Loucy (cell line): Measurements from ENCODE around the gene TRAF3IP1.

Source experiments
- CTCF ChIP-seq: fragments of 200-600 bp; sonication (generic); conservative IDR thresholded peaks from 2 replicates; pipeline ENCODE4 v1.5.1; 2014; ENCODE audit warnings: mild to moderate bottlenecking, antibody characterized with exemption, low read length
- EZH2phosphoT487 ChIP-seq: fragments of 200-600 bp; IDR thresholded peaks from 2 replicates; pipeline ENCODE4 v1.6.1; 2018; ENCODE audit warnings: antibody characterized with exemption, mild to moderate bottlenecking, moderate library complexity, borderline replicate concordance

GRCh38 chr2:238358769-238359168 lies 38.5 kb downstream of the TRAF3IP1 start:
- no peak for TF ChIP-seq CTCF
- TF ChIP-seq EZH2phosphoT487, result no peak
